HCT116 (cell line): Measurements from ENCODE around the gene NACC2.

Experiments used
- ATF3 ChIP-seq: IDR thresholded peaks from 2 replicates; pipeline ENCODE4 v1.6.1; 2012
- CEBPB ChIP-seq: IDR thresholded peaks from 2 replicates; pipeline ENCODE4 v1.6.1; 2012; ENCODE audit warnings: low read depth
- CTCF ChIP-seq, 3 experiments: fragments of 200-600 bp in 1 of 3; sonication (generic) in 1 of 3; IDR thresholded peaks in 2 of 3; conservative IDR thresholded peaks in 1 of 3; 2 replicates each; pipeline ENCODE4 v1.5.1; 2012 to 2017; ENCODE audit warnings: low read depth in 2 of 3, low read length in 2 of 3, antibody characterized with exemption in 1 of 3, borderline replicate concordance in 1 of 3, control low read depth in 1 of 3, mild to moderate bottlenecking in 1 of 3, mixed read lengths in 1 of 3, mixed run types in 1 of 3, moderate library complexity in 1 of 3; ENCODE audit not compliant: insufficient read depth in 1 of 3
- EZH2 ChIP-seq: fragments of 200-600 bp; sonication (generic); IDR thresholded peaks from 2 replicates; pipeline ENCODE4 v1.6.1; 2017; ENCODE audit warnings: antibody characterized with exemption, mixed run types
- EZH2phosphoT487 ChIP-seq: fragments of 200-600 bp; IDR thresholded peaks from 2 replicates; pipeline ENCODE4 v1.6.1; 2018; ENCODE audit warnings: antibody characterized with exemption, borderline replicate concordance
- POLR2A ChIP-seq: IDR thresholded peaks from 2 replicates; pipeline ENCODE4 v1.7.0; 2011; ENCODE audit warnings: borderline replicate concordance; ENCODE audit not compliant: insufficient read depth, insufficient read length; ENCODE audit errors: extremely low read depth
- POLR2AphosphoS5 ChIP-seq: IDR thresholded peaks from 2 replicates; pipeline ENCODE4 v1.6.1; 2011; ENCODE audit warnings: mild to moderate bottlenecking, low read depth, low read length, moderate library complexity
- RAD21 ChIP-seq: IDR thresholded peaks from 2 replicates; pipeline ENCODE4 v1.6.1; 2012; ENCODE audit warnings: low read depth, mild to moderate bottlenecking
- SIN3A ChIP-seq: IDR thresholded peaks from 2 replicates; pipeline ENCODE4 v1.6.1; 2012; ENCODE audit warnings: low read depth
- TCF7L2 ChIP-seq: IDR thresholded peaks from 2 replicates; pipeline ENCODE4 v1.7.0; 2011; ENCODE audit warnings: borderline replicate concordance, inconsistent platforms; ENCODE audit not compliant: insufficient read depth, insufficient read length; ENCODE audit errors: extremely low read depth
- ZNF274 ChIP-seq: fragments of 200-500 bp; sonication (Bioruptor generic); IDR thresholded peaks from 2 replicates; pipeline ENCODE4 v1.6.1; 2014; ENCODE audit warnings: mild to moderate bottlenecking, low read depth, low read length, inconsistent platforms

- TF ChIP-seq CTCF (IDR thresholded peaks at IDR 0.05 in 2 of 3, conservative IDR thresholded peaks at IDR 0.05 in 1 of 3; ENCODE audit: borderline replicate concordance in 1 of 3, insufficient read depth in 1 of 3, low read depth in 2 of 3, low read length in 2 of 3) (no peak), POLR2AphosphoS5 (no peak), TCF7L2 (no peak), EZH2phosphoT487 (no peak), RAD21 (no peak), SIN3A (no peak), POLR2A (no peak), CEBPB (no peak), ZNF274 (no peak), EZH2 (no peak), ATF3 (no peak)
Measured at GRCh38 chr9:136104488-136104800, 9.4 kb upstream of the NACC2 start.
